Liver (tissue), 3 donors: ENCODE measurements around the gene ELP4.

Experiments used
- RAD21 ChIP-seq, 2 donors: IDR thresholded peaks; 2 replicates each; pipeline ENCODE4 v1.6.1; 2016; ENCODE audit warnings: antibody characterized with exemption in 2 of 2, mild to moderate bottlenecking in 2 of 2
- TF ChIP-seq, protein P1 (sequence below): IDR thresholded peaks from 2 replicates; pipeline ENCODE4 v1.6.1; 2016; ENCODE audit warnings: antibody characterized with exemption
- TF ChIP-seq, protein P2 (sequence below): fragments of 150-350 bp; IDR thresholded peaks from 2 replicates; pipeline ENCODE4 v1.5.1; 2017; ENCODE audit warnings: improper control_type of control experiment, low read depth, low read length; ENCODE audit not compliant: missing input control
- donor health status: healthy.
- donor health status: healthy.

DNA sequence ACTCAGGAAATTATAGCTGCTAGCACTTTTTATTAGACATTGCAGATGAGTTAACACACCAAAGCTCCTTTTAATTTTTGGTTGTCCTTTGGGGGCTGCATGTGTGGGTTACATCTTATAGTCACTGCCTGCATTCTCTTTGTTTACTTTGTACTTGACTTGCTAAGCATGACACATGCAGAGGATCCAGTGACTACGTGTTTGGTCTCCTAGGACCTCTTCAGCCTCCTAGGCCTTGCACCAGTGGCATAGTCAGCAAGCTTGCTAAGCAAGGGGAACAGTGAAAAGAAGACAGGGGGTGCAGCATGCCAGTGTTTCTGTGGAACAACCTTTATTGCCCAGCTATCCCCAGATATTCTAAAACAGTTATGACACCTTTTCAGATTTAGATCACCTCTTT, 193.4 kb downstream of the ELP4 start:
- TF ChIP-seq, protein P1, sequence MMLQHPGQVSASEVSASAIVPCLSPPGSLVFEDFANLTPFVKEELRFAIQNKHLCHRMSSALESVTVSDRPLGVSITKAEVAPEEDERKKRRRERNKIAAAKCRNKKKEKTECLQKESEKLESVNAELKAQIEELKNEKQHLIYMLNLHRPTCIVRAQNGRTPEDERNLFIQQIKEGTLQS, result no peak
- TF ChIP-seq, protein P2, sequence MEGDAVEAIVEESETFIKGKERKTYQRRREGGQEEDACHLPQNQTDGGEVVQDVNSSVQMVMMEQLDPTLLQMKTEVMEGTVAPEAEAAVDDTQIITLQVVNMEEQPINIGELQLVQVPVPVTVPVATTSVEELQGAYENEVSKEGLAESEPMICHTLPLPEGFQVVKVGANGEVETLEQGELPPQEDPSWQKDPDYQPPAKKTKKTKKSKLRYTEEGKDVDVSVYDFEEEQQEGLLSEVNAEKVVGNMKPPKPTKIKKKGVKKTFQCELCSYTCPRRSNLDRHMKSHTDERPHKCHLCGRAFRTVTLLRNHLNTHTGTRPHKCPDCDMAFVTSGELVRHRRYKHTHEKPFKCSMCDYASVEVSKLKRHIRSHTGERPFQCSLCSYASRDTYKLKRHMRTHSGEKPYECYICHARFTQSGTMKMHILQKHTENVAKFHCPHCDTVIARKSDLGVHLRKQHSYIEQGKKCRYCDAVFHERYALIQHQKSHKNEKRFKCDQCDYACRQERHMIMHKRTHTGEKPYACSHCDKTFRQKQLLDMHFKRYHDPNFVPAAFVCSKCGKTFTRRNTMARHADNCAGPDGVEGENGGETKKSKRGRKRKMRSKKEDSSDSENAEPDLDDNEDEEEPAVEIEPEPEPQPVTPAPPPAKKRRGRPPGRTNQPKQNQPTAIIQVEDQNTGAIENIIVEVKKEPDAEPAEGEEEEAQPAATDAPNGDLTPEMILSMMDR, result no peak
- TF ChIP-seq RAD21 (IDR thresholded peaks at IDR 0.05), result no peak
